ENCODE data around the gene WDR45B.

The WDR45B gene

DNA sequence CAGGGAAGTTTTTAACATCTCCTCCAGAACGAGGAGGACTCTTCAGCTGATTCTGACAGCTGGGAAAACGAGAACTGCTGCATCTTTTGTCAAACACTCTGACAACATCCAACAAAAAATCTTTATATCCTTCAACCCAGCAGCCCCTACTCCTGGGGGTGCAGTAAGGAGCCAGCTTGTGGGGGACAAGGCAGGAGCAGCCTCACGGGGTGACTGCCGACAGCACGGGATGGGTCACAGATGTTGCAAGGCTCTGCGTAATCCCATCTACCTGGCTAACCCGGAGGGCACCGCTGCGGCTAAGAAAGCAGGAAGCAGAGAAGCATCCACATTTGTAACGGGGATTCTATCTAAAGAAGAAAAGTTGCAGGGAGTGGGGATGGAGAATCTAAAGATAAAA lies 28.6 kb downstream of the WDR45B start:
- no peak for DNase-seq

DNA sequence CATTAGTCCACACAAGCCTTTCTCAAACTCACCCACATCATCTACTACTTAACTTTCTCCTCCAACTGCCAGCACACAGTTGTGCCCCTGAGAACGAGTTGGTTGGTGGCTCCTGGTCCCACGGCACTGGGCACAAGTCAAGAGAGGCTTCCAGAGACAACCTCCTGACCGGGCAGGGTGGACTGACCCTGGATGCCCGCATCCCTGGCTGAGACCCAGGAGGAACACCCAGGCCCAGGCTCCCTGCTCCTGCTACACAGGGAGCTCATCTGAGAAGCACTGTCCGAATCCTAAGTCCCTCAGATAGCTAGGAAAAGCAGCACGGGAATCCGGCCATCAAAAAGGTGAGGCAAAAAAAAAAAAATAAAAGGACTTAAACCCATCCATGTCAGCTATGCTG lies 29.0 kb downstream of the WDR45B start:
- DNase-seq, result no peak

DNA sequence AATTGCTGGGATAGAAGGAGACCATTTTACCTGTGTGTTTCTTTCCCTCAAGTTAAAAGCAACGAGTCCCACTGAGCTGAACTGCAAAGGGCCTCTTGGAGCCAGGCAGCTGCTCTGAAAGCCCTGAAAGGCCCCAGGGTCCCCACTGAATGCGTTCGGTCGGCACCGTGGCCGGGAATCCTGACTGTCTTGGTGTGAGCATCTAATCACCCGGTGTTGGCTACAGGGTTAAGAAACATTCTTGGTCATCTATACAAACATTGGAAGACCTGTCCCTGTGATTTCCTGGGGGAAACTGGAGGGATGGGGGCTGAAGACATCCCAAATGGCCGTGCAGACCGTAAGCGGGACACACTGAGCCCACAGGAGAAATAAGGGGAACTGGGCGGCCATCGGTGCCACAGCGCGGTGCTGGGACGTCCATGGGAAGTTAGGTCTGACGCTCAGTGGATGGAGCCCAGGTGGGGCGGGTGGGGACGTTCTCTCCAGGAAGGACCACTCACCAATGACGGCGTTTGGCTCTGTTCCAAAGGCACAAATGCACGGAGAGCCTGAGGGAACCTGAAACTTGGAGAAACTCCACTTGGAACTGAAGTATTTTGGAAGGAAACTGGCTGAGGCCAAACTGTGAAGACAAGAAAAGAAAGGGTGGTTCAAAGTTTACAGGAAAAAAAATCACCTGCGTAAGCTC lies 32.1 kb downstream of the WDR45B start:
- no peak for DNase-seq

DNA sequence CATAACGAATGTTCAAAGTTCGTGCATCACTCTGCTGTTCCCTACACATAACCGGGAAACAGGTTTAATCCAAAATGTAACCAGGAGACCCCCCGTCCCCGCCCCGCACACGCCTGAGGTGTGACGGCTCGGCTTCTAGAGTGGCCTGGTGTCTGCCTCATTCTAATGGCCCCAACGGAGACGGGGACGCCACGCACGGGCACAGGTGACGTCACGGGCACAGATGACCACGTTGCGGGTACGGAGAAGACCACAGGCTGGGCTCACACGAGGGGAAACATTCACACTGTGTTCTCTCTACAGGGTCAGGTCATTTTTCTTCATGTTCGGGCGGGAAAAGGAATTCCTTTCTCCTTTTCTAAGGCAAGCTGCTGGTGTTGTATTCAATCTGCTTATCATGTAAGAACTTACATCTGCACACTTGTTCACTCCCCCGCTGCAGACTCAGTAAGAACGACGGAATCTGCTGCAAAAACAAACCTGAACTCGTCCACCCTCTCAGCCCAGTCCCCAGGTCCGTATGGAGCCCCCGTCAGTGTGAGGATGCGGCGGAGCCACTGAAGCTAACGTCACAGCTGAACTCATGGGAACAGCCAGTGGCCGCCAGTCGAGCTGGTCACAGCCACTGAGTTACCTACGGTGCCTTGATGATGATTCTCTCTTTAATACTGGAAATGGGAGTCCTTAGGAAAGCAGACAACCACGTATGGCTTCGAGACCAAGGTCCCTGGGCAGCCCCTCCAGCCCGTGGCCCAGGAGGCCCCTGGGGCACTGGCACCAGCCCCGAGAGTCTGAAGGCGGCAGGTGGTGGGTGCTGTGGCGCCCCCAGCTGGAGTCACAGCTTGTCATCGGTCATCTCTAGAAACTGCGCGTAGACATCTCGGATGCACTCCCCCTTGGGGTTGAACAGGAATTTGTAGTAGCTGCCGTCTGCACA lies 32.9 kb downstream of the WDR45B start:
- no peak for DNase-seq

DNA sequence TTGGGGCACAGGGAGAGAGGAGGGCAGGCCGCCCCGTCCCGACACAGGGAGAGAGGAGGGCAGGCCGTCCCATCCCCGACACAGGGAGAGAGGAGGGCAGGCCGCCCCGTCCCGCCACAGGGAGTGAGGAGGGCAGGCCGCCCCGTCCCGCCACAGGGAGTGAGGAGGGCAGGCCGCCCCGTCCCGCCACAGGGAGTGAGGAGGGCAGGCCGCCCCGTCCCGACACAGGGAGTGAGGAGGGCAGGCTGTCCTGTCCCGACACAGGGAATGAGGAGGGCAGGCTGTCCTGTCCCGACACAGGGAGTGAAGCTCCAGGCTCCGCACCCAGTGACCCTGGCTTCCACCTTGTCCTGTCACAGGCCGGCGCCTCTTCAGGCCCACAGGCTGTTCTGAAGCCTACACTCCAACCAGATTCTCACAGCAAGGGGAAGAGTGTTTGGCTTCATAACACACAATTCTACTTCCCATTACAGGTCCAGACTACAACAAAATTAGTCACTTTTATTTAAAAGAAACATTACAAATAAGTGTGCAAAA lies 34.1 kb downstream of the WDR45B start:
- no peak for DNase-seq

DNA sequence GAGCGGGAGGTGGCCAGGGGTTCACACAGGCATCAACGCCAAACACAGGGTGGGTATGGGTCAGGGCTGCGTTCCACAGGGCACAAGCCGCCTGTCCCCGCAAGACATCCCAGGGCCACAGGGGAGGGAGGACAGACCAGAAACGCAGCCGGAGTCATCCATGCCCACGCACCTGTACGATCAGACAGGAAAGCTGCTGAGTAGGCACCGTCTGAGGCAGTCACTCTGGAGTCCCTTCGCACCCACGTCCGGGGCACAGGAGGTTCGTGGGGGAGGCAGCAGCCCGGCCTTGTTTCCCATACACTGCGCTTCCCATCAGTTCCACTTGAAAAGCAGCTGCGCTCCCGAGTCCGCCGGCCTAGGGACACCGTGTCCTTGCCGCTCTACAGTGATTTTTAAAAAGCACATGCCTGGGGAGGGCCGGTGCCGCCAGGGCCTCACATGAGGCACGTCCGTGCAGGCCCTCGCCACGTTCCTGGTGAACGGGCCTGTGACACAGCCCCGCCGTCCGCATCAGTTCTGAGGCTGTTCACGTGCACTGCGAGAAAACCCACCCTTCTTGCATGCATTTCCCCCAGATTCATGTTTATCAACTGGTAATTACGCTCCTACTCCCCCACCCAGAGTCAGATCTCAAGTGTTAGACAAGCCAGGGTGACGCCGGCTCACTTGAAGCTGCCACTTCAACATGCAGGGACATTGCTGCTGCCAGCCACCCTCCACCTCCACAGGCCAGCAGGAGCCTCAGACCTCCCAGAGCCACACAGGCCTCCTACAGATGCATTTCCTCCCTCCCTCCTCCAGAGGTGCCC lies 34.8 kb downstream of the WDR45B start:
- no peak for DNase-seq

DNA sequence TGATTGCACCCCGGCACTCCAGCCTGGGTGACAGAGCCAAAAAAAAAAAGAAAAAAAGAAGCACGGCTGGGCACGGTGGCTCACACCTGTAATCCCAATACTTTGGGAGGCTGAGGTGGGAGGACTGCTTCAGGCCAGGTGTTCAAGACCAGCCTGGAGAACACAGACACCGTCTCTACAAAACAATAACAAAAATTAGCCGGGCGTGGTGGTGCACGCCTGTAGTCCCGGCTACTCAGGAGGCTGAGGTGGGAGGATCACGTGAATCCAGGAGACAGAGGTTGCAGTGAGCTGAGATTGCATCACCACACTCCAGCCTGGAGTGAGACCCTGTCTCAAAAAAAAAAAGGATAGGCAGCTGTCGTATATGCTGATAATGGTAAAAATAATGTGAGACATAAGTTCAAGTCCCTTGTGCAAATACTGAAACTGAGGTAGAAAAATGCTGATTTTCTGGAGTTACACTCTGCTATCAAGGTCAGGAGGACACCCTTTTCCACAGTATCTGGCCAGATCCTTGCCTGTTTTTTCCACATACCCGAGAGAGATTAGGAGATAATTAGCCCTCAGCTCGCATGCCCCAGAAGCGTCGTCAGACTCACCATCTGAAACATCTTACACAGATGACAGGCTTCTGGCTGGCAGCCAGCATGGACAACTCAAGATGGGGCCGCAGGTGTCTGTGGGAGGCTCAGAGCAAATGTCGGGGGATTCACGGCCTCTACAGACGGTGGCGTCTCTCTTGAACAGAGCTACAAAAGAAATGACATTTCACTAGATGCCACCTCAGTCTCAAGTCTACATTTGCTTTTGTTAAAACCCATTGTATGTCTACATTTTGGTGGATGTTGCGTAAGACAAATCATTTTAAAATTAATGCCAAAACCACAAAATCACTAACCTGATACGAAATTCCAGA lies 36.8 kb downstream of the WDR45B start:
- DNase-seq, result no peak

DNA sequence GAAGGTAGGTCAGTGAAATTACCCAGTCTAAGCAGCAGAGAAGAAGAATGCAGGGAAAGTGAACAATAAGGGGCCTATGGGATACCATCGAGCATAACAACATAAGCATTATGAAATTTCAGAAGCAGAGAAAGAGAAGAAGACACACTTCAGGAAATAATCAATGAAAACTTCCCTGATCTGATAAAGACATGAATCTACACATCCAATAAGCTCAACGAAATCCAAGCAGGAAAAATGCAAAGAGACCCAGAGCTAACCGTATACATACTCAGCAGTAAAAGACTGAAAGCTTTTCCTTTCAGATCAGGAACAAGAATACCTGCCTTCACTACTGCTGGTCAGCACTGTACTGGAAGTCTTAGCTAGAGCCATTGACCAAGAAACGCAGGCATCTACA lies 38.6 kb downstream of the WDR45B start:
- DNase-seq, result no peak

DNA sequence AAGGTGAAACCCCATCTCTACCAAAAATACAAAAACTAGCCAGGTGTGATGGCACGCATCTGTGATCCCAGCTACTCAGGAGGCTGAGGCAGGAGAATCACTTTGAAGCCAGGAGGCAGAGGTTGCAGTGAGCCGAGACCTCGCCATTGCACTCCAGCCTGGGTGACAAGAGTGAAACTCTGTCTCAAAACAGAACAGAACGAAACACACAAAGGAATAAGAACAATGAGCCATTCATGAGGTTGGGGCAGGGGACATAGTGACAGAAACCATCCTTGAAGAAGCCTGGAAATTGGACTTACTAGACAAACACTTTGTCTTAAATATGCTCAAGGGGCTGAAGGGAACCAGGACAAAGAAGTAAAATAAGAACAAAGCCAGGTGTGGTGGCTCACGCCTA lies 39.4 kb downstream of the WDR45B start:
- DNase-seq, result no peak

DNA sequence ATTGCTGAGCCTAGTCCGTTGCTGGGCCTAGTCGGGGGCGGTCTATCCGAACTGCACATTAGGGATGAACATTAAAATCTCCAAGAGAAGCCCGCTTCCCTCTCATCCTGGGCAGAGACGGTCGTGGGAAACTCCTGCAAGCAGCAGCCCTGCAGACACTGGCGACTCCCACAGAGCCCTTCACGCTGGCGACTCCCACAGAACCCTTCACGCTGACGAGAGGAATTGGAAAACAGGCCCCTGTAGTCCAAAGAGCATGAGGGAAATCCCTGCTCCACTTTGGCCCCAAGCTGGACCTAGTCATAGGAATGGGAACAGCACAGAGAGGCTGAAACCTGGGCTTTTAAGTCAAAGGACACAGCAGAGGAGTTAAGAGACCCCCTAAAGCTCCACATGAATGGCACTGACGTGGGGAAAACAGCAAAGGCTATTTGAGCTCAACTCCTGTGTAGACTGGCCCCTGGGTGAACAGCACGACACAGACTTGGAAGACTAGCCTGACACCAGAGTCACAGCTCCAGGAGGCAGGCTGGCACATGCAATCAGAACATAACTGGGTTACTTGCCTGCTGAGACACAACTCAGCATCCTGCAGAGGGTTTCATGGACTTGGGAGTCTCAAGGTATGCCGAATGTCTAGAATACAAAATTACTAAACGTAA lies 42.2 kb downstream of the WDR45B start:
- DNase-seq, result no peak

DNA sequence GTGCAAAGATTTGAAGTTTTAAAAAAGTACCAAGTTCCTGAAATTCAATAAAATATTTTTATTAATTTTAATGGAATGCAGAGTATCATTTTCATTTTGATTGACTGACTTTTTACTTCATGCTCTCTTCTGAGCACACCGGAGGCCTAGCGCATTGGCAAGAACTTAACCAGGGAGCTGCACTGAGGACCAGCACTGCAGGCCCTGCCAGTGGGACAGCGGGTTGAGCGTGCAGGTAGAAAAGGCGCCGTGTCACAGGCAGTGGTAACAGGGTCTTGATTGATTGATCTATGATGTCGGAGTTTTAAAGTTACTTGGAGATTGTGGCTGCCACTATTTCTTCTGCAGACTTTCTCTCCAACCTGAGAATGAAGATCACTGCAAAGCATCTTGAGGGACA lies 43.7 kb downstream of the WDR45B start:
- DNase-seq, result no peak

DNA sequence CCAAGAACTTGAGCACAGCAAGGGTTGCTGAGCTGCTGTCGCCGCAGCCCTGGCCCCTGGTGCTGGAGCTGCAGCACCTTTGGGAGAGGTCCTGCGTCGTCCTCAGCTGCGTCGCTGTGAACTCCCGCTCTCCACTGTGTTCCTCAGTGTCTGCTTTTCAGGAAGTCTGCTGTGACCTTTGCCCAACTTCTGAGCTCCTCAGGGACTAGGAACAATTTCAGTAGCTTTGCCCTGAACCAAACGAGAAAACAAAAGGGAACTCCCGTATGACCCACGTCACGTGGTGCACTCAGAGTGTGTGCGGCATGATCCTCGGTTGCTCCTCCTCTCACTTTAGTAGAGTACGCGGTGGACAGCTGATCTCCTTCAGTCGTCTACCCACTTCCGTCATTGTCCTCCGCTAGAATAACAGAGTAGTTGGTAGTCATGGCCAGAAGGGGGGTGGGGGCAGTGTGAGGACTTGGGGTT lies 44.2 kb downstream of the WDR45B start:
- no peak for DNase-seq

DNA sequence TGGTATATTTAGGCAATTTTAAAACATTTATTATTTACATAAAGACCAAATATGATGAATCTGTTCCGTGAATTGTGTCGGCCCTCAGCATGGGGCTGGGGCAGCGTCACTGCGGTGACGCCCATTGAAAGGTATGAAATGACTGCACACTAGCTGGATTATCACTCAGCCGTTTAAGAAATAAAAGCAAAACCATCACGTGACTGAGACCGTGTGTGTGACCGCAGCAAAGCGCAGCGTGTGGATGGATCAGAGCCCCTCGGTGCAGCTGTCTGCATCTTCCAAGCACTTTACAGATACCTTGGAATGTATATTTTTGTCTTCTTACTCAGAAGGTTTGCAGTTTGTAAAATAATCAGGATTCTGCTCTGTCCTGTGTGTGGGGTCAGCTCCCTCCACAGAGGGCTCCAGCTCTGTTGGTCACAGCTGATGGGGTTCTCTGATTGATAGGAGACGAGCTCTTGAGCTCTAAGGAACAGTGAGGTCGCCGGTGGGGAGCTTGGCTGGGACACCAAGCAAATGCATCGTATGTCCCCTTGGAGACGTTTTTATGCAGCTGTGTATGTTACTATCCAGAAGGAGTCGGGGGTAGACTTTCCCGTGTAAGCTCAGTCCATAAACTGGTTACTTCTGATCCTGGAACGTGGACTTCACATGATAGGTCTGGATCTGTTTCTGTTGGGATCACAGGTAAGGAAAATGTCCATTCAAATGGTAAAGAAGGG lies 45.1 kb downstream of the WDR45B start:
- DNase-seq, result no peak

DNA sequence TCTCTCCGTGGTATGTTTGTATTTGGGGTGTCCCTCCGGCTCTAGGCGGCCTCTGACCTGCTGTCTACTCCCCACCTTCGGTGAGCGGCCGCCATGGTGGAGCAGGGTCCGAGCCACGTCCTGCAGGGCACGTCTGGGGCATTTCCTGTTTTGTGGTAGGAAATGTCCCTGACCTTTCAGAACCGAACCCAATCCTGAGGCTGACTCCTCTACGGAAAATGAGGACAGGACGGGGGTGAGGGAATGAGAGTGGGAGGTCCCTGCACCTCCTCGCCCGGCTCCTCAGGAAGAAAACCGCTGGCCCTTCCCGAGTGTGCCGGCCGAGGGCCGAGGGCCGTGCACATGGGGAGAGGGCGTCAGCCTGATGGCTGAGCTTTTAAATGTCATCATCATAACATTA lies 45.8 kb downstream of the WDR45B start:
- DNase-seq, result no peak

DNA sequence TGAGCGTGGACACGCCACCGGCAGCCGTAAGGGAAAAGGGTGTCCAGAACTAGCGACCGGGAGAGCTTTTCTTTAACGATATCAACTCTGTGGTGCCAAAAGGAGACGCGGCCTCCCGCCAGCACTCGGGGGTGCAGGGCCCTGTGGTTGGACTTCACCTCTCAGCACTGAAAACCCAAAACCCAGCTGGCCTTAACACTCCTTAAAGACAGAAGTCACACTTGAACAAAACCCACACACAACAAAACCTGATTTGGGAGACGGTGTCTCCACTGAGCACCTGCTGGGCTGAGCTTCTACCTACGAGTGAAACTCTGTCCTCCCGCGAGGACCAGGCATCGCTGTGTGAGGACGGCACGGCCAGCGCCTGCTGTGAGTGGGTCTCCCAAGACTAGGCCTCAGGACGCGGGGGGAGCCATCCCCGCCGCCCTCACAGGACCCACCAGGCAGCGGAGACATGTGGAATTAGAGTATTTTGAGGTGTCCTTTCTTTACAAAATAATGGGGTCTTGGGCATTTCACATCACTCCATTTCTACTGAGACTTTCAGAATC lies 46.7 kb downstream of the WDR45B start:
- DNase-seq, result no peak

DNA sequence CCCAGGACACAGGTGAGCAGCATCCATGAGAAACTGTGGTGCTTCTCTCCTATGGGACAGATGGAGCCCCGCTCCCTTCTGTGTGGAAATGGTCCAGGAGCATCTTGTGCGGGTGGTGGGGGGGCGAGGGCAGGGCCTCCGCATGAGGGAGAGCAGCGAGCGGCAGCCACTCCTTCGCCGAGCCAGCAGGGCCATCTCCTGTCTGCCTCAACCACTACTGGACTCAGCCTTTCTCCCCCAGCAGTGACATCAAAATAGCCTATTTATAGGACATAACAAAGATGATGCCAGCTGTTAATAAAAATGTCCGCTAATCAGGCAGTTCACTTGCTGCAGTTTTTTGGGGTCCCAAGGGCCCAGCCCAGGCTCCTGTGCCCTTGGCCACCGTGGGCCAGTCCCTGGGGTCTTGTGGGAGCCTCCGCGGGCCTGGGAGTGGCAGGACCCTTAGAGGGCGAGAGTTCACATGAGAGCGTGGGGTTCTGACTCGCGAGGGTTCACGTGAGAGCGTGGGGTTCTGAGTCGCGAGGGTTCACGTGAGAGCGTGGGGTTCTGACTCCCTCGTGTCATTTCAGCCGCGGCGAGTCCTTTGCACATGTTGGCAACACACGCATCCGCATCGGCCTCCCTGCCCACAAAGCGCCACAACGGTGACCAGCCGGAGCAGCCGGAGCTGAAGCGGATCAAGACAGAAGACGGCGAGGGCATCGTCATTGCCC lies 47.4 kb downstream of the WDR45B start:
- DNase-seq, result no peak

DNA sequence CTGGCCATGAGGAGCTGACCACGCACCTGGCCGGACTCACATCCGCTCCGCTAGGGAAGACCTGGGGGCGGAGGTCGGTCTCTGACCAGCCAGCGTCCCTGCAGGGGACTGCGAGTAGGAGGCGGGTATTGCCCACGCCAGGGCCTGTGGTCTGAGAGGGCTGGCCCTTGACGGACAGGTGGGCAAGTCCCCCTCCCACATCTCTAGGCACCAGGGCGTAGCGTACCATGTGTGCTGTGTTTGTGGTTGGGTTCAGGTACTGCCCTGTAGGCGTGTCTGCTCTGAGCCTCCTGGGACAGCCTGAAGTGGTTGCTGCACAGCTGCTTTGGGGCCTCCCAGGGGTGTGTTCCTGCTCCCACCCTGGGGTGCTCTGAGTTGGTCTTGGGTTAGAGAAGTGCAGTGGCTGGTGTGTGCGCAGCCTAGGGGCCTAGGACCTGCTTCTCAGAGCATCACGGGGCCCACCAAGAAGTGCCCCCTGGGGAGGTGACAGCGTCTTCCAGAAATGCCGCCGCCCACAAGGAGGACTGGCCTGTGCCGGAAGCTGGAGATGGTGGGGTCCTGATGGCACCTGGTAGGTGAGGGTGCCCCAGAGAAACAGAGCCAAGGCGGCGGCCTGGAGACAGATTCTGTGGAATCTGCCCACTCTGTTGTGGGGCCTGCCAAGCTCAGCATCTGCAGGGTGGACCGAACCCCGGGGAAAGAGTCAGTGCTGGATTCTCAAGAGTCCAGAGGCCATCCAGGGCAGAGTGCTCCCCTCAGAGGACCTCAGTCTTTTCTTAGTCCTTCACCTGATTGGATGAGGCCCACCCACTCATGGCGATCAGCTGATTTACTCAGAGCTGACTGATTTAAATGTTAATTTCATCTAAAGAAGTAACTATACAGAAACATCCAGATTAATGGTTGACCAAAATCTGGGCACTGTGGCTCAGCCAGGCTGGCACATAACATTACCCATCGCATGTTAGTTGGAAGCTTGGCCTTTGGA lies 48.3 kb downstream of the WDR45B start:
- no peak for DNase-seq

Measured in KG1 (cell line).